HT1080 (cell line): ENCODE measurements around the gene MMP10. TPM values are rescaled to one million over a fixed set of nuclear protein-coding genes. Genes with fewer than 3 reads are reported as not detected.

Experiments
- DNase-seq: peaks from one replicate; pipeline ENCODE4 v3.0.0-alpha.2; 2015; ENCODE audit warnings: low read depth
- polyA plus RNA-seq, 2 experiments: library from polyadenylated mRNA; depleted of rRNA; stranded (reverse); fragments of >200 nt; gene quantifications; 2 replicates each; pipeline ENCODE4 v1.2.3, GENCODE V29; 2015
- total RNA-seq: library from RNA; depleted of rRNA; stranded (reverse); fragments of >200 nt; shearing (Covaris generic); gene quantifications from 2 replicates; pipeline ENCODE4 v1.2.3, GENCODE V29; 2014; rRNA removed

MMP10 gene
- not detected in 2 replicates for total RNA-seq
- not detected in 2 replicates for polyA plus RNA-seq (2015; cell fraction: cytosol; rRNA removed)
- 0.07 TPM in 1 of 2 replicates, not detected in the other for polyA plus RNA-seq (2015; cell fraction: nucleus; rRNA removed)

DNA sequence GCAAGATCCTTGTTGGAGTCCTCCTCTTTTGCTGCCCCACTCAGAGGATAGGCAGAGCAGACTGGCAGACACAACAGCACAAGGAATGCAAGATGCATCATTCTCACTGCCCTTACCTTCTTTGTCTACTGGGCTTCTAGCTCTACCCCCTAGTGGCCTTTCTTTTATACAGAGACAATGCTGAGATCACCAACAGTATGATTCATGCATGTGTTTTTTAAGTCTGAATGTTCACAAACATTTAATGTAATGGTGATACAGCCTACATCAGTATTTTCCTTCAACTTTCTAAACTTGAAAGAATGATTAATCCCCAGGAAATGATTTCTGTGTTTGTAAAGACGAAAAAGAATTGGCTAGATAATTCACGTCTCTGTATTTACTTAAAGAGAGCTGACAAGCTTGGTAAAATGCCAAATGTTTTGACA is at the start of gene MMP10:
Gene MMP10 (minus strand): TSS at position 138 of the 428 bp plus-strand sequence. CDS start 37 bp downstream, at position 101.
- DNase-seq: peak; percentile 77

DNA sequence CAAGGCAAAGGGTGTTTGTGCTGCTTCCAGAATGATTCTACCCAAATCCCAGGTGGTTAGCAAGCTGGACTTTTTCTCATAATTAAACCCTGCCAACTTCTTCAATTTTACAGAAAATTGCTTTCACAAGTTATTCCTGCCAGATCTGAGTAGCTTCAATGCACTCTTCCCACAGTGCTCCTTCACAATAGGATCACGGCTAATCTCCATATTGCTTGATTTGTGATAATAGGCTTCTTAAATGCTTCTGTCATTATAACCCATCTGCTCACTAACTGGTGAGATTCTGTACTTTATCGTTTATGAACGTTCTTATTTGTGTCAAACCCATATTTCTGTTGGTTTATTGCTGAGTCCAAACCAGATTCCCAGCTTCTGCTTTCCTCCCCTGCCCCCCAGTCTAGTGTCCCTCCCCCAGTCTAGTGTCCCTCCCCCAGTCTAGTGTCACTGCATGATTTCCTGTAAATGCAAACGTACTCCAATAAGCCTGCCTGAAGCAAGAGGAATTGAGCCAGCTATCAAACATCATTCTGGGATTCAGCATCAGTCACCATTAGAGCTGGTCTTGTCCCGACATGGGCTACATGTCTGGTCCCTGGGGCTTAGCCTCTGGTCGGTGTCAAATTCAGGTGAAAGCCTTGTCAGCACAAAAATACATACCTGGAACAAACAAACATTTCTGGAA is 49.0 kb upstream of the MMP10 start:
- no peak for DNase-seq

DNA sequence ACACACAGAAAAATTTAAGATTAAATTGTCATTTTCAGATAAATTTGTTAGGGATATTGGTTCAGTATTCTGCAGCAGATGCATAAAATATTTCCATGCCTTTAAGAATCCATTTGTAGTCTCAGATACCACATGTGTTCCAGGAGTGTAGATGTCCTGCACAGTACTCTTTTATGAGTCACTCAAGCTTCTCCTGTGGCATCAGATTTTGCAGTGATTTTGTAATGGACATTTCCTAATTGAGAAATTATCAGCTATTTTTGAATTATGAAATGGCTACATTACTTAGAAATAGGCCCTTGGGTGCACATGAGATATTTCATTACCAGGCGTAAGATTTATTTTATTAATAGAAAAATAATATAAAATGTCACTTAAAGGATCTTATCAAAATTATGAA is 44.1 kb upstream of the MMP10 start:
- no peak for DNase-seq

DNA sequence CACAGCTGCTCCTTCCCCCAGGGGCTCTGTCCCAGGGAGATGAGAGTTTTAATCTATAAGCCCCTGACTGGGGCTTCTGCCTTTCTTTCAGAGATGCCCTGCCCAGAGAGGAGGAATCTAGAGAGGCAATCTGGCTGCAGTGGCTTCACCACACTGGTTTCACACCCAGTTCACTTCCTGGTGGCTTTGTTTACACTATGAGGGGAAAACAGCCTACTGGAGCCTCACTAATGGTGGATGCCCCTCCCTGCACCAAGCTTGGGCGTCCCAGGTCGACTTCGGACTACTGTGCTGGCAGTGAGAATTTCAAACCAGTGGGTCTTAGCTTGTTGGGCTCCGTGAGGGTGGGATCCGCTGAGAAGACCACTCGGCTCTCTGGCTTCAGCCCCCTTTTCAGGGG is 39.1 kb upstream of the MMP10 start:
- DNase-seq: no peak

DNA sequence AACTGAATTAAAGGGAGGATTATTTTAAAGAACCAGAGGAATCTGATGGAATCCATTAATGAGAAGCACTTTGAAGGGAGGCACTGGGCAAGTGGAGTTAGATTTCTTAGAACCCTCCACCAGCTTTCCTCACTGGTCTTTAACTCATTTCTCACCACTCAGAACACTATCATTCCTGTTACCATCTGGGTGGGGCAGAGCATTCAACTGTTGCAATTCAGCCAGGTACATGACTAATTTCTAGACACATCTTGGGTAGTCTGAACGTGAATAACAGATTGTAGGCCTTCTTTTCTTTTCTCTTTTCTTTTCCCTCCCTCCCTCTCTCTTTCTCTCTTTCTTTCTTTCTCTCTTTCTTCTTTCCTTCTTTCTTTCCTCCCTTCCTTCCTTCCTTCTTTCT is 33.1 kb upstream of the MMP10 start:
- DNase-seq: no peak

DNA sequence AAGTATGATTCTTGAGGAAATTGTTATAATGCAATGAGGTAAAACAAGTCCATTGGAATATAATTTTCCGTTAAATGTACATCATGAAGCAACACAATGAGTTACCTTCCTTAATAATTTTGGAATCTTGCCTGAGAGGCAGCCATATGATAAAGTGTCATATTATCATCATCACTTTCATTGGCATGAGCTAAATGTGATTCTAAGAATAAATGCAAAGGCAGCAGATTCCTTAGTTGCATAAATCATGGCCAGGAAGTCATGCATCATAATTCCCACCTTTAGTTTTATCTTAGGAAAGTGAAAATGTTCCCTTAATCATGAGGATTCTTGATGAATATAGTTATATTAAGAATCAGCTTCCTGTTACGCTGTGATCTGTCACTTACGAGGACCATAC is 31.8 kb upstream of the MMP10 start:
- no peak for DNase-seq

DNA sequence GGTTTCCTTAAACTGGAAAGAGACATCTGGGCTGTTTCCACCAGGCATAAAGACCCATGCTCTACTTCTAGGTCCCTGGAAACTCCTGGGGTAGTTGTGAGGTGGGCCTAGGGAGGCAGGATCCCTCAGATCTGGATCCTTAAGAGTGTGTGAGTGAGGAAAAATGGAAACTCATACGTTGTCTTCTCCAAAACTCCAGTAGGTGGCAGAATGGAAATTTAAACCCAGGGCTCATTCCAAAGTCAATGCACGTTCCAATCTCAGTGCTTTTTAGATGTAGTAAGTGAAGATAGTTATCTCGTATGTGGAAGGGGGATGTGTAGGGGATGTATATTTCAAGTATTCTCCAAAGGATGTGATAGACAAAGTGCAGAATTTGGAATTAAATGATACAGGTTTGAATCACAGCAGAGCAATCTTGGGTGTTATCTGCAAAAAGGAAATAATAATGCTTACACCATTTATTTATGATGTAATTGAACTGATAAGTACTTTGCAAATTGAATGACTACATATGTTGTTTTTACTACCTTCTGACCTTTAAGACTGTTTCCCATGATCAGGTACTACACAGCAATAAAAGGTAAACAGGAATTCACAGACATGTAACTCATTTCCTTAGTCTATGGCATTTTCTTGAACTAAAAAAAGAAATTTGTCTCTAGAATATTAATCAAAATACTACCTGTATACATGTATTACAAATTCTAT is 30.7 kb upstream of the MMP10 start:
- DNase-seq: peak; percentile 57

DNA sequence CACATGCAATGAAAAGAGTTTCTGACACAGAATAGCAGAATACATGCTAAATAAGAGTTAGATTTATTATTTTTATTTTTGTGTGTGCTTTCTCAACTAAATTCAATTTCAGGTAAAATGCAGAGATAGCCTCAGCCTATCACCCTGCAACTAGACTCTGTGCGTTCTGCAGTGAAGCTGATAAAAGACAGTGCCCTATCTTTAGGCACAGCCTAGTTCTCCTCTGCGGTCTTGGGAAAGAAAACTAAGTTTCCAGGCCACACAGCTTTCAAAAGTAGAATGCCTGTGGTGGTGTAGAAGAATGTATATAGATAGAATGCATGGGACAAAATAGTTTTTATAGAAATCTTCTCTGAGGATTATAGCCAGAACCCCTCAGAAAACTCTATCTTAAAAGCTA is 29.5 kb upstream of the MMP10 start:
- no peak for DNase-seq

DNA sequence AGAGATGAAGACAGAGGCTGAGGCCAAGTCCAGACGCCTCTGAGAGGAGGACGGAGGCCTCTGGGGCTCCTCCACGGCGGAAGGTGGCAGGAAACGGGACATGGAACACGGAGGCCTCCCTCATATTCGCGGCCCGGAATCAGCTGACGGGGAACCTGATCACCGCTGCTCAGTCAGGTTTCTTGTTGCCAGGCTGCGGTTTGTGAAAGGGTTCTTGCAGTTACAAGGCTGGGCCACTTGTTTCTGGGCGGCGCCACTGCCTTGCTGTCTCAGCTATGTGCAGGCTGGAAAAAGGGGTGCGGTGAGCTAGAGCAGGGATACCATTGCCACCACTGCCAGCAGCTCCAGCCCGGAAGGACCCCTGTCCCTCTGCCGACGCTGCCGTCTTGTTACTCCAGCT is 27.5 kb upstream of the MMP10 start:
- peak; percentile 24 for DNase-seq

DNA sequence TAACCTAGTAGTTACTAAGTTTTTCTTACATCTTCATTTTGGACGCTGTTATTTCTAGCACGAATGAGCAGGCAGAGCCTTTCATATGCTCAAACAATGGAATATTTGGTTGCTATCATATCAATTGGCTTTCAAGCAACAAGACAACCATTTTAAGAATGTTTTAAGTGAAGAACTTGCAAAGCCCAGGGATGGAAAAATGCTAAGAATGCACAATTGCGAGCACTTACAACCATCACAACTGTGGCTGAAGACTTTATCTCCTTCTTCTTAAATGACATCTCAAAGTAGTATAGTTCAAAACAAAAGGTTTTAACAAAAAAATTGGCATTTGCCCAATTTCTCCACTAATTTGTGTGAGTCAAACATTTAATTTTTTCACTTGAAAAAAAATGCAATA is 25.9 kb upstream of the MMP10 start:
- DNase-seq: no peak

DNA sequence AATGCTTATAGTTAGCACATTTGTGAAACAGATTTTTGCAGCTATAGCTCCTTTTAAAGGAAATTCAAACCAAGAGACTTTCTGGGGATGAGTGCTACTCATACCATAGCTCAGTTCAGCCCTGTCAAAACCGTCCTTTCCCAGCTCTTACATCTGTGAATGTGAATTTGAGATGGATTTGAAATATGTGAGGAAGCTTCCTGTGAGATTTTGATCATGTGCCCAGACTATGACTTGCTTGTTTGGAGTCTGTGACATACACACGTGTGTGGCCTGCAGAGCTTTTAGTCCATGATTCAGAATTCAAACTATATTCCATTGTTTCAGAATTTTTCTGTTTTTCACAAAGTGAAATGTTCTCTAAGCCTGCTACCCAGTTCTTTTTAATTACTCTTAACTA is 21.9 kb upstream of the MMP10 start:
- DNase-seq: peak; percentile 77

DNA sequence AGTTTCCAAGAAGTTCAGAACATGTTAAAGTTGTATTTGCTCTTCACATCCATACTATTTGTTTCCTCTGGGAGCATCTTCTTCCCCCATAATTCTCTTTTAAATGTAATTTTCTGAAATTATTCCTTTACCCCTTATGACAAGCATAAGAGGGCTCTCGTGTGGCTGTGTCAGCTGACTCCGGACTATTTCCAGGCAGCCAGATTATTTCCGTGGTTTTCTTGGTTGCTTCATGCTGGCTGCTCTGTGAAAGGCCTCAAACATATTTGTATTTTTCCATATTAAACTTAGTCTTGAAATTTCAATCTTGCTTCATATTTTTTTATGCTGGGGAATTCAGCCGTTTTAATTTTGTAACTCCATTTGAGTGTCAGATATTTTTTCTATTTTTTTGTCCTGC is 20.3 kb upstream of the MMP10 start:
- DNase-seq: no peak

DNA sequence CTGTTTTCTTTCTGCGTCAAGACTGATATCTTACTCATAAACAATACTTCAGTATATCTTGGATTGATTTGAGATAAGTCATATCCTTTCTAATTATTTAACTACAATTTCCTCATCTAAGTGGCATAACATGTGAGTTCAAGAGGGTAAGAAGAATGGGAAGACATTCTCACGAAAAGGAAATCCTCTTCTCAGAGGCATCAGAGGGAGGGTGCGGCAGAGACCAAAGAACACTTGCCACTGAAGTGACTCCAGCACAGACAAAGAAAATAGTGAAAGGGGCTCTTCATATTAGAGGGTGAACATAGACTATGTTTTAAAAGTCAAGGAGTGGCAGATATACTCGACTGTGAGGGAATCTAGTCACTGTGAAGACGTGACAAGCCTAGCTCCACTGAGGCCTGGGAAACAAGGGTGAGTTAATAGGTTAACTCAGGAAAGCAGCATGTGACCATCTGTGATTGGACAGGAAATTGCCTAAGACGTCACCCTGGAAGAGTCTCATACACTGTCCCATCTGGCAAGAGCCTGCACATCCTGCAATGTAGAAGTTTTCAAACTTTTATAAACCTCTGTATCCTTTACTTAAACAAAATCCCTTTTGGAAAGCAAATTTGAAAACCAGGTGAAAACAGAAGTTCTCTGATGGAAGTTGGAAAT is 19.4 kb upstream of the MMP10 start:
- DNase-seq: no peak

DNA sequence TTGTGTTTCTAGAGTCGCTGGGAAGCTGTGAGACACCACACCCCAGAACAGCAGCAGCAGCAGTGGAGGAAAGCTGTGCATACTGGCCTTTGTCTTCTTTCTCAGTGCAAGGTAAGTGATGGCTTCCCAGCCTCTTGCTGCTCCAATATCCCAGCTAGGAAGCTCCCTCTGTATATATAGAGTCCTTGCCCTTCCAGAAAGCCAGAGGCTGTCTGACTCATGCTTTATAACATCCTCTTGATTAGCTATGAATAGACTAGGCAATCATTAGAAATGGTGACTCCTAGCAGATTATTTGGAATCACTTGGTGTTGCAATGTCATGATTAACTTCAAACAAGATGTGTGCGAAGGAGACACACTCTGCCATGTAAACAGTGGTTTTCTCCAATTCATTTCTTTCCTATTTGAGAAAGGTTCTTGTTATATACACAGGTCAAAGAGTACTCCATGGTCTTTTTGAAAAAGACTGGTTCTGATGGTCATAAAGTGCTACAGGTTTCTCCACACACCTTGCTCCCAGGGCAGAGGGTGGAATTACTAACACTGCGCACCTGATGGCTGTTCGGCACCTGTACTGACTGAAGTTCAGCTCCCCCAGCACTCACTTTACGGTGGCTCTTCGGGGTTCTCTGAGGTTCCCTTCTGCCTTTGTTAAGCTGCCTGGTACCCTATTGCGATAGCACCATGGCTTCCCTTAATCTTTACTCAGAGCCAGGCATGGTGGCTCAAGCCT is 17.8 kb upstream of the MMP10 start, which contains the start of gene MMP1:
Gene MMP1 (minus strand): TSS at position 149 of the 735 bp plus-strand sequence. CDS start 68 bp downstream, at position 81.
- peak; percentile 76 for DNase-seq

DNA sequence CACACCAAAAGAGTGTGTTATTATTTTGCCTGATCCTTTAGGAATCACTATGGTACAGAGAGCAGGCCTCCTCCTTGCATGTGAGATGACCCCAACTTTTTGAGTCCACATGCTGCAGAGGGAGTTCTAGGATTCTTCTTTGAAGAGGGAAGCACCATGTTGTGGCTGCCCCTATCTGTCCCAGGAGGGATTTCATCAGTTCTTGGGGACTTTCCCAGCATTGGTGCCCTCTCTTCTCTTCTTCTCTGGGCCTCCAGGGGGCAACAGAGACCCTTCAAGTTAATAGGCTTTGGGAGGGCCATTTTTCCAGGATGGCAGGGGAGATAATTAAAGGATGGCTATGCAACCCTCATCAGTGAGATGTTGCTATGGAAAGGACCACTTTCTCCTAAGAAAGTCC is 14.0 kb upstream of the MMP10 start:
- peak; percentile 65 for DNase-seq

DNA sequence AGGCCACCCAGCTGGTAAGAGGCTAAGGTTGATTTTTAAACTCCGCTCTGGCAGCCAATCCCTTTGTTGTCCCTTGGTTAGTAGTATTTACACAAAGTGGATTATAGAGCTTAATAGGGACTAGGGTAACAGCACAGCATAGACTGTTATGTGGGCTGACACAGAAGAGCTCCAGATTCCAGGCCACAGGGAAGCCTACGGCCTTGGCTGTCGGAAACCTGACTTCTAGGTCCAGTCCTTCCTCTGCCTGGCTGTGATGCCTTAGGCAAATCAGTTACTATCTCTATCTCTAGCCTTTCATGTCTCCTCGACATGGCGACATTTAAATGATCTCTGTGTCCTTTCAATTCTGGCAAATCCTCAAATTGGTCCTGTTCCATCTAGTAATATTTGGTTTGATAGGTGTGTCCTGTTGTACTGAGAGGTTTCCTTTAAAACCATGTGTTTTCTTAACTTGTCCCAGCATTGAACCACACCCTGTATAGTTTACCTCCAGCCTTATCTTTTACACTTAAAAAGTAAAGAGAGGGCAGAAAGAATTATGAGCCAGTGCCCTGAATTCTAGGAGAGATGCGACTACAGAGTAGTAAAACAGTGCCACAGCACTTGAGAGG is 13.4 kb upstream of the MMP10 start:
- no peak for DNase-seq

DNA sequence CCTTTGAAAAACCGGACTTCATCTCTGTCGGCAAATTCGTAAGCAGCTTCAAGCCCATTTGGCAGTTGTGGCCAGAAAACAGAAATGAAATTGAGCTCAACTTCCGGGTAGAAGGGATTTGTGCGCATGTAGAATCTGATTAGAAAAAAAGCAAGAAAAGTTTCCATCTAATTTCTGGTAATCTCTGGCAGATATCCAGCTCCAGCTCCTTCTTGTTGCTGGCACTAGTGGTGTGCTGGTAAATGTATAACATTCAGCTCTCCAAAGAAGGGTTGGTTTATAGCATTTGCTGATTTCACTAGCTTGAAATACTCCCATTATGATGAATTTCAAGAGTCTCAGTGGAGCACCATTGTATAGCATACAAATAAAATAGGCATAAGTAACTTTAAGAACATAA is 12.2 kb upstream of the MMP10 start:
- DNase-seq: no peak

DNA sequence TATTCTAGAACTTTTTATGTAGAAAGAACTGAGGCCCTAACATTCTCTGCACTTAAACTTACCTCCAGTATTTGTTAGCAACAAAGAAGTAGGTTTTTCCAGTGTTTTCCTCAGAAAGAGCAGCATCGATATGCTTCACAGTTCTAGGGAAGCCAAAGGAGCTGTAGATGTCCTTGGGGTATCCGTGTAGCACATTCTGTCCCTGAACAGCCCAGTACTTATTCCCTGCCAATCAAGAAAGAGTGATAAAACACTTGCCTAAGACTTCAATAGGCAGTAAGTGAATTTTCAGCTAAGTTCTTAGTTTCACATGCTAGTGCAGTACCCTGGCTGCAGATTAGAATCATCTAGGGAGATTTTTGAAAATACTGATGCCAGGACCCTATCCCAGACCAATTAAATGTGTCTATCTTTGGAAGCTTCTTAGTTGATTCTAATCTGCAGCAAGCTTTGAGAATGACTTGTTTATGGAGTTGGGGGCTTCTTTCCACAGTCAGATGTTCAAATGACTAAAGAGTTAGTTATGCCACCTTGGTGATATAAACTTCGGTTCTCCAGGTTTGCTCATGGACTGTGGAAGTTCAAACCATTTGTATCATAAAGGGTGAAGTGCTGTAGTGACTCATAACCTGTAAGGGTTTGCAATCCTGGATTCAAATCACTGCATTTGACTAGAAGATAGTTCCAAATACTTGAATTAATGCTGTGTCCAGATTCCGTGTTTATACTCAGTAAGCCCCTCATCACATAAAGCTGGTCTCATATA is 11.0 kb upstream of the MMP10 start:
- peak; percentile 53 for DNase-seq

DNA sequence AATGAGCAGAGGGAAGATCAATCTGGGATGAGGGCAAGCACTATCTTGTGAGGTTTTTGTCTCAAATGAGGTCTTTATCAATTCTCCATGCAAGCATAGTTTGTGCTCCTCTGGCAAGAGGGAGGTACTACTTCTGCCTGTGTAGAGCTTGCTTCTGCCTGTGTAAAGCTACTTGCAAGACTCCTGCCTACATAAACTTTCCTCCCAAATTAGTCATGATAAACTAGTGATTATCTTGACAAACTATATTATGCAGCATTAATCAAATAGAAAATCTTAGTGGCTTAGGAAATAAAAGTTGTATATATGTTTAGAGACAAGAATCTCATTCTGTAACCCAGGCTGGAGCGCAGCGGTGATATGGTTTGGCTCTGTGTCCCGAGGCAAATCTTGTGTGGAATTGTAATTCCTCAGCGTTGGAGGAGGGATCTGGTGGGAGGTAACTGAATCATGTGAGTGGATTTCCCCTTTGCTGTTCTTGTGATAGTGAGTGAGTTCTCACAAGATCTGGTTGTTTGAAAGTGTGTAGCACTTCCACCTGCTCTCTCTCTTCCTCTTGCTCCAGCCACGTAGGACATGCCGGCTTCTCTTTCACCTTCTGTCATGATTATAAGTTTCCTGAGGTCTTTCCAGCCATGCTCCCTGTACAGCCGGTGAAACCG is 8.0 kb upstream of the MMP10 start:
- no peak for DNase-seq

DNA sequence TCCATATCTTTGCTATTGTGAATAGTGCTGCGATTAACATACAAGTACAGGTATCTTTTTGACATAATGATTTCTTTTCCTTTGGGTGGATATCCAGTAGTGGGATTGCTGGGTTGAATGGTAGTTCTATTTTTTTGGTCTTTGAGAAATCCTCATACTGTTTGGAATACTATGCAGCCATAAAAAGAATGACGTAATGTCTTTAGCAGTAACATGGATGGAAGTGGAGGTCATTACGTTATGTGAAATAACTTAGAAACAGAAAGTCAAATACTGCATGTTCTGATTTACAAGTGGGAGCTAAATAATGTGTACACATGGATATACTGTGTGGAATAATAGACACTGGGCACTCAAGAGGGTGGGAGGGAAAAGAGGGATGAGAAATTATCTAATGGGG is 4.0 kb upstream of the MMP10 start:
- DNase-seq: no peak
